ENCODE results near the gene ANKRD63.

The ANKRD63 gene

DNA sequence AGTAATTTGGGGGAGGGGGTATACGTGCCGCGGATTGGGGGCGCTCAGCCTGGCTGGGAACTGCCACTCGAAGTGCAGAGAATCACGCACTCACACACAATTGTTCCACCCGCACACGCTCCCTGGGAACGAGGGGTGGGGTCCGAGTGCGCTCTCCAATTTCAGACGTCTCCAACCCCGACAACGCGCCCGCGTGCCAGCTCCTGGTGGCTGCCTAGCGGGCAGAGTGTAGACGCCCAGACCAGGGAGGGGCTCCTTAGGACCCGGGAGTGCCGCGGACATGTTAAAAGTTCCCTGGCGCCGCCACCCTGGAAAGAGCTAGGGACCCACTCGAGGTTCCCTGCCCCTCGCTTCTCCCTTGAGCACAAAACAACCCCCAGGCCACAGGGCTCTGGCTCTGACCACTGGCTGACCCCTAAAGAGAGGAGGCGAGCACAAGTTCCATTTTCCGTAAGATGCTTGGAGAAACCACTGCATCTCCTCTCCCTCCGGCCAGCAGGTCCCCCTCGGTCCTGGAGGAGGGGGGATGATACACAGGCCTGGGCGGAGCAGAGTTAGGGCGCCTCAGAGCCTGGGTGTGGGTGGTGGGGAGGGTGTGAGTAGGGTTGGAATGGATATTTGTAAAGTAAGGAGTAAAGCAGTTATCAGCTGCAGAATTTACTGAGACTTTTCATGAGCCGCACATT, 894 bp upstream of the ANKRD63 start:
- in situ Hi-C loops (cut with HindIII; ENCODE audit: low pct_ligation_motif_present, low pct_unique_long_range_greater_than_20kb, low sequenced_read_pairs): no loop called here

DNA sequence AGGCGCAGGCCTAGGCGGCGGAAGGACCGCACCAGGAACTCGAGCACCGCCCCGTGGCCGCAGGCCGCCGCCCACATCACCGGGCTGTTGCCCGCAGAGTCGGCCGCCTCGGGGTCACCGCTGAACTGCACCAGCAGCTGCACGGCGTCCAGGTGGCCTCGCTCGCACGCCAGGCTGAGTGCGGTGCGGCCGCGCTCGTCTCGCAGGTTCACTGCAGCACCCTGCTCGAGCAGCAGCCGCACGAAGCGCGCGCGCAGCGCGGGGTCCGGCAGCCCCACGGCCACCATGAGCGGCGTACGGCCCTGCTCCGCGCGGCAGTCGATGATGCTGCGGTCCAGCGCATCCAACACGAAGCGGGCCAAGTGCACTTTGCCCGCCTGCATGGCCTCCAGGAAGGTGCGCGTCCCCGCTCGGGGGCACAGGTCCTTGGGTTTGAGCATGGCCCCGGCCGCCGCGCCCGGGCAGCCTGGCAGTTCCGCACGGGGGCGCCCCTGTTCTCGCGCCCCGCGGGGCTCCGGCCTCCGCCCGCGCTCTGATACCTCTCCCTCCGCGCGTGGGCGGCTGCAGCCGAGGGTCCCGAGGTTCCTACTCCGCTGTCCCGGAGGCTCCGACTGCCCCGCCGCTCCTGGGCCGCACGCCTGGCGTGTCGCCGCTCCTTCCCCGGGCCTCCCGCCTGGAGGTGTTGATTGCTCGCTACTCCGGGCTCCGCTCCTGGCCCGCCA, 556 bp downstream of the ANKRD63 start:
- DNase-seq: peak; percentile 40
- in situ Hi-C loops (cut with HindIII; ENCODE audit: low pct_ligation_motif_present, low pct_unique_long_range_greater_than_20kb, low sequenced_read_pairs): no loop called here

More for the DNA sequence above, 894 bp upstream of the ANKRD63 start:
- no peak for DNase-seq

DNA sequence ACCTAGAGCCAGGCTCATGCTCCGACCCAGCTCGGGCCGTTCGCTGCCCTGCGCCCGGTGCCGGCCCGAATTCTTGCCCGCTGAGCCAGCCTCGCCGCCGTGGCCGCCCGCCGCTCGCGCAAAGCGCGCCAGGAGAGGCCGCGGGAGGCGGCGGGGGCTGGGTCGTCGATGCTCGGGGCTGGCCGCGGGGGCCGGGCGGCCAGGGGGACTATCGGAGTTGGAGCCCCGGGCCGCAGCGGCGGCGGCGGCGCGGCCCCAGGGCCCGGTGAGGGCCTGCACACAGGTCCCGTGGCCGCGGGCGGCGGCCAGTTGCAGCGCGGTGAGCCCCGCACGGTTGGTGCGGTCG, 1.1 kb downstream of the ANKRD63 start:
- in situ Hi-C loops (cut with HindIII; ENCODE audit: low pct_ligation_motif_present, low pct_unique_long_range_greater_than_20kb, low sequenced_read_pairs): no loop called here
- DNase-seq: no peak

DNA sequence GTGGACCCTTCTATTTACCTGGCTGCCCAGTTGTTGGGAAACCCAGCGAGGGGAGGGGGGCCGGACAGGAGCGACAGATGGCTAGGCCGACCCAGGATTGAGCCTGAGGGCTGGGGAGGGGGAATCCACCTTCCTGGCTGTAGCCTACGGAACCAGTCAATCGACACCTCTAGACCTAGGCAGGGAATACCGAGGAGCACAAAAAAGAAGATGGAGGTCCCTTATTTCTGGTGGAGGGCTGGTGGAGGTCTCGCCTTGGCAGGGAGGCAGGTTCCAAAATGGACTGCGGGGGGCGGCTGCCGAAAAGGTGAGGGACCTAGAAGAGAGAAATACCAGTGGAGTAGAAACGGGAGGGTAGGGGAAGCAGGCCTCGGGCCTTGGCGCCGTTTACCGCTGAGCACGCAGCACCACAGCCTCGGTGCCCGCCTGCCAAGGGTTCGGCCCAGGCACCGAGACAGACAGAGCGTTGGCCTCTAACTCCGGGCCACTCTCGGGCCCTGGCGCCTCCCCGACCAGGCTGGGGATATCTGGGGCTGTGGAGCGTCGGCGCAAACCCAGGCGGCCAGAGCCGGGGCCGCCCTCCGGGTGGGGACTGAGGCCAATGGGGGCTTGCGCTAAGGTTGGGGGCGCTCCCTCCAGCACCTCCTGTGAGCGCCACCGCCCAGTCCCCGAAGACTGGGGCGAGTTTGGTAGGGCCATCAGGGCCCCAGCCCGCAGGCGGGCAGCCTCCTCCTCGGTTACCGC, 1.6 kb downstream of the ANKRD63 start:
- in situ Hi-C loops (cut with HindIII; ENCODE audit: low pct_ligation_motif_present, low pct_unique_long_range_greater_than_20kb, low sequenced_read_pairs): no loop called here
- no peak for DNase-seq

DNA sequence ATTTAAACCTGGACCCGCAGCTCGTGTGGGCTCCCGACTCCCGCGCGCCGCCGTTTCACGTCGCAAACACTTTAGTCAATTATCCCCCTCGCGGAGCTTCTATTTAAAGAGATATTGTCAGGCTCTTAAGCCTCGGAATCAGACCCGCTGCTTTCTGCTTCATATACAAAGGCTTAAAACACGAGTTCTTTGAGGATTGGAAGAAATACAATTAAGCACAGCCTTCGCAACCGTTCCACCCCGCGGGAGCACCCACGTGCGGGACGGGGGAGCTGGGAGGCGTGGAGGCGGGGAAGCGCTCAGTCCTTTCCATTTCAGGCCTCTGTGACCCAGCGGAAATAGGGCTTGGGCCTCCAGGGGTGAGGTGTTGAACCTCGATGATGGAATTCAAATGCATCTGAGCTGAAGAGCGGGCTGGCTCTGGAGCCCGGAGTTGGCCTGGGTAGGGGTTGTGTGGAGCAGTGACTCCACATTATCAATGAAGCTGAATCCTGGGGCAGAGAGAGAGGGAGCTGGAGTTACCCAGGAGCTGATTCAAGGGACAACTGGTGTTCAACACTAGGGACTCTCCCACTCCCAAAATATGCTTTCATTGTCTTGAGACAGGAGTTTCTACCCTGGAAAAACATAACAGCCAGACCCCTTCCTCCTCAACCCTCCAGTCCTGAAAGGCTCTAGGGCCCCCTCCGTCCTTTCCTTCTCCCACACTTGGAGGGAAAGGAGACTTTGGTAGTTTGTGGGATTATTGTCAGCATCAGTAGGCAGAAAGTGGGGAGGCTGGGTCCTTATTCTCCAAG, 2.4 kb downstream of the ANKRD63 start:
- no peak for DNase-seq
- in situ Hi-C loops (cut with HindIII; ENCODE audit: low pct_ligation_motif_present, low pct_unique_long_range_greater_than_20kb, low sequenced_read_pairs): no loop called here

DNA sequence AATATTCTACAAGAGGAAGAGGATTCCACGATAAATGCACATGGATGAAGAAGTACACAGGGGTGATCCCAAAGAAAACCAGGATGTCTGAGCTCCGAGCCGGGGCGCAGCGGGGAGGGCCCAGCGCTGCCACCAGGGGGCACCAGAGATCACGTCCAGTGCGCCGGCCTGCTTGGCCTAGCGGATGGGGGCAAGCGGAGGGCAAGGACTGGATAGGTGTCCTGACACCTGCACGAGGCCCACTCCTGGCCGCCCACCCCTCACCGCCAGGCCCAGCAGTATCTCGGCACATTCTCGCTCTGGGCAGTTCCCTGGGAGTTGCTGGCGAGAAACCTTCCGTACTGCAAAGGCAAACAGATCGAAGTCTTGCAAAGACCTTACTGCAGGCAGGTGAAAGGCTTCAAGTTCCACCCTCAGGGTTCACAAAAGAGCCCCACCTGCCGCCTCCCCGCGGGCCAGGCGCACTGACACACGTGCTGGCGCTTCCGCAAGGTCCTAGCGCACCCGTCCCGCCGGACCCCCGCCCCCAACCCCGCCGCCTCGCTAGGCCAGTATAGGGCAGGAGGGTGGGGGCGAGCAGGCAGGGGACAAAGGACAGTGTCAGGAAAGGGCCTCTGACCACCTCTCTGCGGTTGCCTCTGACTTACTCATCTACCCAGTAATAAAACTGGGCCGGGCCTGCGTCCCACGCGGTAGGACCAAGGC, 3.3 kb downstream of the ANKRD63 start:
- in situ Hi-C loops (cut with HindIII; ENCODE audit: low pct_ligation_motif_present, low pct_unique_long_range_greater_than_20kb, low sequenced_read_pairs): loop anchor here (10.0 kb wide), 1 partner anchor 55 kb away; no protein-coding TSS in a partner anchor
- peak; percentile 57 for DNase-seq

DNA sequence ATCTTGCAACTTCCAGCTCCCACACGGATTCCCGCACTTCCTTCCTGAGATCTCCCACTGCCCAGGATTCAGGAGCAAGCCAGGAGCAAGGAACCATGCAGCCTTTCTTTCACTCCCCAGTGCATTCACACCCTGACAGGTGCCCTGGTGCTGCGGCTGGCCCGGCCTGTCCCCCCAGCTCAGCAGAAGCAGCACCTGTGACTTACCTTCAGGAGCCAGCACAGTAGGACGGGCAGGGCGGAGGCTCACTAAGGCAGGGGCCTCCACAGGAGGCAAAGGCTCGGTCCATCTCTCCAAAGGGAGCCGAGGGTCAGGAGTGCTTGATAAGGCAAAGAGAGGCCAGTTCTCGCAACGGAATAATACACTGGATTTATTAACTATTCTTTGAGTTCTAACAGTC, 4.8 kb downstream of the ANKRD63 start:
- no peak for DNase-seq
- in situ Hi-C loops (cut with HindIII; ENCODE audit: low pct_ligation_motif_present, low pct_unique_long_range_greater_than_20kb, low sequenced_read_pairs): loop anchor here (10.0 kb wide), 1 partner anchor 53 kb away; no protein-coding TSS in a partner anchor

DNA sequence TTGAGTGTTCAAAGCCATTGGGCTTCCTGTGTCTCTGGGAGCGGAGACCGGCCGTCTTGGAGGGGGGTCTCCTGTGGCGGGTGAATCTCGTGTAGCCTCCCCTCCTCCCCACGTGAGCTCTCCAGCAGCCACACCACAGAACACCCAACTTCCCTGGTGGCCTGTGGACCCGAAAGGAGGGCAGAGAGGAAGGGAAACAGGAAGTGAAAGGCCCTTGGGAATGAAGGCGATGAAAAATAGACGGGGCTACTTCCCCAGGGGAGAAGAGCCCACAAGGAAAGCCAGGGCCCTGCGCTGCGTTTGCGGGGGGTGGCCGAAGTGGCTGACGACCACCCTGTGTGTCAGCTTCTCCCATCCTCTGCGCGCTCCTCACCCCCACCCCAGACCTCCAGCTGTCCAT, 5.4 kb downstream of the ANKRD63 start:
- in situ Hi-C loops (cut with HindIII; ENCODE audit: low pct_ligation_motif_present, low pct_unique_long_range_greater_than_20kb, low sequenced_read_pairs): loop anchor here (10.0 kb wide), 1 partner anchor 53 kb away; no protein-coding TSS in a partner anchor
- DNase-seq: no peak

DNA sequence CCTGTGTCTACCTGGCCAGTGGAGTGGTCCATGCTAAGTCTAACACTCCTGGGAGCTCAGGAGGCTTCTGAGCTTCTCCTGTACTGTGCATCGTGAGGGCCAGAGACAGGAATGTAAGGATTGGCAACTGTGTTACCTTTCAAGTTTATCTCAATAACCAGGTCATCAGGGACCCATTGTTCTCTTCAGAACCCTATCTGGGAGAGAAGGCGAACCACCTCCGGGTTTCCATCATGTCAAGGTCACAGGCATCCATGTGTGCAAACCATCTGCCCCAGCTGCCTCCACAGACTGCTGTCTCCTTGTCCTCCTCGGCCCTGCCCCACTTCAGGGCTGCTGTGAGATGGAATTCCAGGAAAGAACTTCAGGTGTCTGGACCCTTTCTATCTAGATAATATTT, 5.9 kb downstream of the ANKRD63 start:
- in situ Hi-C loops (cut with HindIII; ENCODE audit: low pct_ligation_motif_present, low pct_unique_long_range_greater_than_20kb, low sequenced_read_pairs): loop anchor here (10.0 kb wide), 1 partner anchor 52 kb away; no protein-coding TSS in a partner anchor
- no peak for DNase-seq

DNA sequence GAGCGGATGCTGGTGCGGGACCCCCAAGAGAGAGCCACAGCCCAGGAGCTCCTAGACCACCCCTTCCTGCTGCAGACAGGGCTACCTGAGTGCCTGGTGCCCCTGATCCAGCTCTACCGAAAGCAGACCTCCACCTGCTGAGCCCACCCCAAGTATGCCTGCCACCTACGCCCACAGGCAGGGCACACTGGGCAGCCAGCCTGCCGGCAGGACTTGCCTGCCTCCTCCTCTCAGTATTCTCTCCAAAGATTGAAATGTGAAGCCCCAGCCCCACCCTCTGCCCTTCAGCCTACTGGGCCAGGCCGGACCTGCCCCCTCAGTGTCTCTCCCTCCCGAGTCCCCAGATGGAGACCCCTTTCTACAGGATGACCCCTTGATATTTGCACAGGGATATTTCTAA, 6.9 kb downstream of the ANKRD63 start:
- no peak for DNase-seq
- in situ Hi-C loops (cut with HindIII; ENCODE audit: low pct_ligation_motif_present, low pct_unique_long_range_greater_than_20kb, low sequenced_read_pairs): loop anchor here (10.0 kb wide), 1 partner anchor 51 kb away; no protein-coding TSS in a partner anchor

DNA sequence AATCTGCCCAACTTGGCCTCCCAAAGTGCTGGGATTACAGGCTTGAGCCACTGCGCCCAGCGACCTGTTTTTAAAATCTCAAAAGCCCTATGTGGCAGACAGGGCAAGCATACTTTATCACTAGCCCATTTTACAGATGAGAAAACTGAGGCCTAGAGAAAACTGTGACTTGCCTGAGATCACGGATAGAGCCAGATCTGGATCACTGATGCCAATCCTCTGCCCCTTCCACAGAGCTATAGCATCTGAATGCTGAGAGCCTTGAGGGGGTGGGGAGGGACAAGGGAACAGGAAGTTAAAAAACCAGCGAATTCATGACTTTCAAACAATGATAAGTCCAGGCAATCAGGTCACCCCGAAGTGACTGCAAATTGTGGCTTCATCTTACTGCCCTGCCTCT, 7.3 kb downstream of the ANKRD63 start:
- in situ Hi-C loops (cut with HindIII; ENCODE audit: low pct_ligation_motif_present, low pct_unique_long_range_greater_than_20kb, low sequenced_read_pairs): loop anchor here (10.0 kb wide), 1 partner anchor 51 kb away; no protein-coding TSS in a partner anchor
- no peak for DNase-seq

DNA sequence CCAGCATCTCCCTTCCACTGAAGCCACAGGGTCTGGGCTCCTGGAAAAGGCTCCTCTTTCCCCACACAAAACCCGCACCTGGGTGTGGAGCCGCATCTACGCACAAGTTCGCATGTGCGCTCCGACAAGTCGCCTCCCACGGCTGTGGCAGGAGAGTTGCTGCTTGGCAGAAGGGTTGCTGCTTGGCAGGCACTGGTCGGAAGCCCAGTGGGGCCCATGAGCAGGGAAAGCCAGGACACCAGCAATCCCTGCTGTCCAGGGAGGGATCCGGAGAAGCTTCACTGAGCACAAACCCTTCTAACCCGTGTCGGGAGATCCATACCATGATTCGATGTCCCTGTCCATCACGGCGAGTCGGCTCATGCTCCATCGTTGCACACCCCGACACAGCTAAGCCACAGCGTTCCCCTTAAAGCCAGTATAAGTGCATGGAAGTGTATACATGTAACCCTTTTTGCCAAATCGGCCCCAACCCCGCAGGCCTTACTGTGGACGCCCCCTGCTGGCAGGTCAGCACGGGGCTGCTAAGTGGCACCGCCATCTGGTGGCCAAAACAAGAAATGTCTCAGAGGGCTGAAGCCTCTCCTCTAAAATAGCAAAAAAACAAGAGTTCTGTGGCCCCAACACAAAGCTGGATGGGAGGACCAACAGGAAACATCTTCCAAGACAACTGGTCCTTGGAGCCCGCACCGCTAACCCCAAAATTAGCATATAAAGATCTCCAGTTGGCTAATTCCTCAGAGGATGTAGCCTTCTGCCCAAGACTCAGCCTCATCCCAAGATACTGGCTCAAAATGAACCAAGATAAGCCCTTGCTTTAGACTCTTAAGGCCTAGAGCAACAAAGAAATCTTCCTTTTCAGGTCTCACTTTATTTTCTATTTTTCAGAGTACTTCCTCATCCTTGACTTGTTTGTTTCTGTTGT, 8.3 kb downstream of the ANKRD63 start:
- in situ Hi-C loops (cut with HindIII; ENCODE audit: low pct_ligation_motif_present, low pct_unique_long_range_greater_than_20kb, low sequenced_read_pairs): loop anchor here (10.0 kb wide), 1 partner anchor 50 kb away; no protein-coding TSS in a partner anchor
- peak; percentile 71 for DNase-seq

DNA sequence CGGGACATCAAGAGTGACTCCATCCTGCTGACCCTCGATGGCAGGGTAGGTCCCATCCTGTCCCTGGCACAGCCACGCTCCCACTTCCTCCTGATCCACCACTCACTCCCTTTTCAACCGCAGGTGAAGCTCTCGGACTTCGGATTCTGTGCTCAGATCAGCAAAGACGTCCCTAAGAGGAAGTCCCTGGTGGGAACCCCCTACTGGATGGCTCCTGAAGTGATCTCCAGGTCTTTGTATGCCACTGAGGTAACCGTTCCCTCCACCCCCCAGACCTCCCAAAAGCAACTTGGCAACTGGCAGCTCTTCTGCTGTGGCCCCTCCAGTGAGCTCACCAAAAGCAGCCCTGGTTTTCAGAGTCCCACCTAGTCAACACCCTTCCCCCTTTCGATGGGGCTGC, 9.4 kb downstream of the ANKRD63 start:
- in situ Hi-C loops (cut with HindIII; ENCODE audit: low pct_ligation_motif_present, low pct_unique_long_range_greater_than_20kb, low sequenced_read_pairs): loop anchor here (10.0 kb wide), 1 partner anchor 49 kb away; no protein-coding TSS in a partner anchor
- no peak for DNase-seq

DNA sequence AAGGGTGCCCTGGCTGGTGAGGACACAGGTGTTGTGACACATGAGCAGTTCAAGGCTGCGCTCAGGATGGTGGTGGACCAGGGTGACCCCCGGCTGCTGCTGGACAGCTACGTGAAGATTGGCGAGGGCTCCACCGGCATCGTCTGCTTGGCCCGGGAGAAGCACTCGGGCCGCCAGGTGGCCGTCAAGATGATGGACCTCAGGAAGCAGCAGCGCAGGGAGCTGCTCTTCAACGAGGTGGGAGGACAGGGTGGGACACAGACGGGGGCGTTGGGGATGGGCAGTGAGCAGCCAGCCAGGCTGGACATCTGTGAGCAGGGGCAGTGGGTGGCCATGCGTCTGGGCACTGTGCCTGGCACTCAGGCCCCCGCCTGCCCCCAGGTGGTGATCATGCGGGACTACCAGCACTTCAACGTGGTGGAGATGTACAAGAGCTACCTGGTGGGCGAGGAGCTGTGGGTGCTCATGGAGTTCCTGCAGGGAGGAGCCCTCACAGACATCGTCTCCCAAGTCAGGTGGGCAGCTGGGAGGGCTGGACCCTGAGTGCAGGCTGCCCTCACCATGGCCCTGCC, 10.3 kb downstream of the ANKRD63 start:
- in situ Hi-C loops (cut with HindIII; ENCODE audit: low pct_ligation_motif_present, low pct_unique_long_range_greater_than_20kb, low sequenced_read_pairs): loop anchor here (10.0 kb wide), 1 partner anchor 48 kb away; no protein-coding TSS in a partner anchor
- no peak for DNase-seq

DNA sequence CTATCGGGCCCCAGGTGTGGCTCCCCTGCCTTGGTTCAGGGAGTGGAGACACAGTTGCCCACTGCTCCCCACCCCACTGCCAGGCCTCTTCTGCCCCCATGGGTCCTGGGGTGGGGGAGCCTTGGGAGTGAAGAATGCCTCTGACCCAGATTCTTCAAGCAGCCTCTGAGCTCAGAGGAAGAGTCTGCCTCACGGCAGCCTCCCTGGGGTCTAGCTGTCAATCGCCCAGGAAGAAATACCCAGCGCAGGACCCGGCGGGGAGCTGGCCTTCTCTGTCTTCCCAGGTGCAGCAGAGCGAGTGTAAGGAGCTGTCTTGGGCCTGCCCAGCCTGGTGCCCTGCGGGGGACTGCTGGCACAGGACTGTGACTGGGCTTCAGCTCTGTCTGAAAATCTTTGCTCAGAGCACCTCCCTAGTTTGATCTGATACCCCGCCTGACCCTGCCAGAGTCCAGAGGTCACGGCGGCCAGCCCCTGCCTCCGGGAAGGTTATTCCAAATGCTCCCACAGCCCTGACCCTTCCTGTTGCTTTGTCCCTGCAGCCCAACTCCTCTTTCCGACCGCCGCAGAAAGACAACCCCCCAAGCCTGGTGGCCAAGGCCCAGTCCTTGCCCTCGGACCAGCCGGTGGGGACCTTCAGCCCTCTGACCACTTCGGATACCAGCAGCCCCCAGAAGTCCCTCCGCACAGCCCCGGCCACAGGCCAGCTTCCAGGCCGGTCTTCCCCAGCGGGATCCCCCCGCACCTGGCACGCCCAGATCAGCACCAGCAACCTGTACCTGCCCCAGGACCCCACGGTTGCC, 11.0 kb downstream of the ANKRD63 start:
- DNase-seq: no peak
- in situ Hi-C loops (cut with HindIII; ENCODE audit: low pct_ligation_motif_present, low pct_unique_long_range_greater_than_20kb, low sequenced_read_pairs): loop anchor here (10.0 kb wide), 1 partner anchor 47 kb away; no protein-coding TSS in a partner anchor
